Measurements from ENCODE around the gene TMEM19.
A peak's percentile ranks its signal among the peaks of the same experiment; 100 is the strongest.
"Not testable (repeated sequence)": the region's sequence is repeated elsewhere in the genome, so short reads cannot be mapped to it uniquely, and the experiment has no call there.

Gene TMEM19

DNA sequence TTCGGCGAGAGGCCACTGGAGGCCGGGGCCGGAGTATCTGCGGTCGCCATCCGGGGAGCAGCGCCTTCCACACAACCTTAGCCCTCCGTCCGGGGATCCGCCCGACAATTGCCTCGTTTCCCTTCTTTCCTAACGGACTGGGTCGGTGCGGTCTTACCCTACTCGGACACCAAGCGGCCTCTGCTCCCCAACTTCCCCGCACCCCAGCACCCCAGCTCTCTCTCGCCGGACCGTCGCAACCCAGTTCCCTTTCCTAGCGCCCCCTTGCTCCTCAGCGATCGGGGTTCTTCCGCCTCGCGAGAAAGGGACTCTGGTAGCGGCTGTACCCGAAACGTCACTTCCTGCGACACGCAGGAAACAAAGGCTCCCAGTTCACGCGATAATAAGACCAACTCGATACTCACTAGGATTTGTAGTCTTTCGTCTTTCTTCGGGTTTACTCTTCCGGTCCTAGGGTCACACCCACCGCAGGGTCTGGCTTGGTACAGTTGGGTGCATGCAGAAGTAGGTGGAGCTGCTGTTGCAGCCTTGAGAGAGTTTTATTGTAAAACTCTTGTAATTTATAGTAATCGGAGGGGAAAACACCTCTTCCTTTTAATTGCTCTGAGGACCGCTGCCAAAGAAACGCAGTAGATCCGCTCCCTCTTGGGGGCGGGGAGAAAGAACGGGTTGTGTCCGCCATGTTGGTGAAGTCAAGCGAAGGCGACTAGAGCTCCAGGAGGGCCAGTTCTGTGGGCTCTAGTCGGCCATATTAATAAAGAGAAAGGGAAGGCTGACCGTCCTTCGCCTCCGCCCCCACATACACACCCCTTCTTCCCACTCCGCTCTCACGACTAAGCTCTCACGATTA lies 22.1 kb upstream of the TMEM19 start, which contains the start of the genes THAP2 and ZFC3H1:
TSS of gene THAP2 (plus strand) at position 741 of the 850 bp plus-strand sequence. CDS start 209 bp downstream, outside the sequence.
TSS of gene ZFC3H1 (minus strand) at position 288 of the 850 bp plus-strand sequence. CDS start at position 50, 238 bp downstream.
- peak within 1 kb of the TSS; percentile 98 for H3K4me3 ChIP-seq (ENCODE audit: low read length)
- peak; percentile 99 for DNase-seq (ENCODE audit: low read depth, low spot score)

- peak overlapping the region; percentile 98 for H3K4me3 ChIP-seq (ENCODE audit: low read length)
- DNase-seq (ENCODE audit: low read depth, low spot score): no peak
Measured at GRCh38 chr12:71664411-71665089, 21.3 kb upstream of the TMEM19 start.

DNA sequence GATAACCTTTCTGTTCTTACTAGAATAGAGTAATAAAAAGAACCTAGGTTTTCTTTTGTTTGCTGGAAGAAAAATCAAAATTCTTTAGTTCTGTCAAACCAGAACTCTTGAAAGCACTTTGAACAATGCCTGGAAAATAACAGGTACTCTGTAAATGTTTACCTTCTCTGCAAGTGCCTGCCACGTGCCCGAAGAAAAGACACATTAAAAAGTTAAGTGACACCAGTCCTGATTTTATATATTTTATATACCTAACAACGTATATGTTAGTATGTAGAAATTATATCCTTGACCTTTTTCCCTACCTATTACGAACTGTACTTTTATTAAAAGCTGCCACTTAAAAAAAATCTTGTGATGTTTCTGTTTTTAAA lies 20.8 kb upstream of the TMEM19 start:
- H3K4me3 ChIP-seq (ENCODE audit: low read length): peak overlapping the region; percentile 98
- DNase-seq (ENCODE audit: low read depth, low spot score): no peak

DNA sequence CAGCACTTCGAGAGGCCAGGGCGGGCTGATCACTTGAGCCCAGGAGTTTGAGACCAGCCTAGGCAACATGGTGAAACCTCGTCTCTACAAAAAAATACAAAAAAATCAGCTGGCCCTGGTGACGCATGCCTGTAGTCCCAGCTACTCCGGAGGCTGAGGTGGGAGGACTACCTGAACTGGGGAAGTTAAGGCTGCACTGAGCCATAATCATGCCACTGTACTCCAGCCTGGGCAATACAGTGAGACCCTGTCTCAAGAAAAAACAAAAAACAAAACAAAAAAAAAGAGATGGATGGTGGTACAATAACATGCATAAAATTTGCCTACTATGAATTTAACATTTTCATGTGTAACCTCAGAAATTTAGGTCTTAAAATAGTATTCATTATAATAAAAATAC lies 19.6 kb upstream of the TMEM19 start:
- H3K4me3 ChIP-seq (ENCODE audit: low read length): no peak overlapping the region
- DNase-seq (ENCODE audit: low read depth, low spot score): no peak

DNA sequence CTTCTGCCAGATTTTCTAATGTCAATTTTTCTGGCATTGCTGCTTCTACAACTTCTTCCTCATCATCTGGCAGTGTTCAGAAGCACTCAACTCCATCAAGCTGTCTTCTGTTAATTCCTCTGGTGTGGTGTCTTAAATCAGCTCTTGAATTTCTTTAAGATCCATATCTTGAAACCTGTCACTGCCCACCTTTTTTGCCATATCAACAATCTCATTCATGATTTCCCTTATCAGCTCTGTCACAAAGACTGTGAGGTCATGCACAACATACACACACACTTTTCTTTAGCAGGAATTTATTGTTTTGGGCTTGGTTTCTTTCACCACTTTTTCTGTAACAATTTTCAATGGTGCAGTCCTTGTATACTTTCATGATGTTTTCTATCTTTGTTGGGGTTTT lies 14.6 kb upstream of the TMEM19 start:
- no peak for DNase-seq (ENCODE audit: low read depth, low spot score)
- no peak overlapping the region for H3K4me3 ChIP-seq (ENCODE audit: low read length)

GRCh38 chr12:71671816-71672215 lies 14.1 kb upstream of the TMEM19 start:
- no peak overlapping the region for H3K4me3 ChIP-seq (ENCODE audit: low read length)
- no peak for DNase-seq (ENCODE audit: low read depth, low spot score)

DNA sequence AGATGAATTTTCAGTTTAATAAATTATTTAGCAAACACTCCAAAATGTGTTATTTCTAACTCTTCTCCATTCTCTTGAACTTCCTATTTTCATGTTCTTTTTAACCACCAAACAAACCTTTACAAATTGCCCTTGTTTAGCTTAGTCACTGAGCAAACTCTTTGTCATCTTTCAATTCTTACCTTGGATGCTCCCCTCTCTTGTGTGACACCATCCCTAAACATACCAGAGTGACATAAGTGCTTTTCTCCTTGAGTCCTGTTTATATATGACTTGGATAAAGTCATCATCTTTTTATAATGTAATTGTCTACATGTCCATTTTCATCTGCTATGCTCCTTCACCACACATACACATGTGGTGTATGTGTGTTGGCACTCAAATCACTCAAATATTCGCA lies 3.4 kb upstream of the TMEM19 start:
- no peak overlapping the region for H3K4me3 ChIP-seq (ENCODE audit: low read length)
- no peak for DNase-seq (ENCODE audit: low read depth, low spot score)

- no peak overlapping the region for H3K4me3 ChIP-seq (ENCODE audit: low read length)
Measured at GRCh38 chr12:71683633-71684032, 2.2 kb upstream of the TMEM19 start.

DNA sequence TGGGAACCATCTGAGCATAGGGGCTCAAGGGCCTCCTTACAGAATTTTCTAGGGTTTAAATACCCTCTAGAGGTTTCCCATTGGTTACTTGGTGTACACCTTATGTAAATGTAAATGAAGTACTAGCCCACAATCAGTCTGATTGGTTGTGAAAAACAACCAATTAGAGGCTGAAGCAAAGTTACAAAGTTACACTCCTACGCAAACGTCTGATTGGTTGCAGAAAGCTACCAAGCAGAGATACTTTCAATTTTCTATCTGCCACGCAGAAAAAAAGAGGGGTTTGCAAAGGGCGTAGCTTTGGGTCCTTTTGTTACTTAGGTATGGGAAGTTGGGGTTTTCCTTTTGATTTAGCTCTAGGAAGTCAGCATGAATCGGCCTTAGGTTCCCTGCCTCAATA lies 1.8 kb upstream of the TMEM19 start:
- H3K4me3 ChIP-seq (ENCODE audit: low read length): no peak overlapping the region
- DNase-seq (ENCODE audit: low read depth, low spot score): no peak

More at GRCh38 chr12:71683633-71684032, 2.2 kb upstream of the TMEM19 start:
- no peak for DNase-seq (ENCODE audit: low read depth, low spot score)

- no peak for DNase-seq (ENCODE audit: low read depth, low spot score)
- H3K4me3 ChIP-seq (ENCODE audit: low read length): peak overlapping the region; percentile 59
Measured at GRCh38 chr12:71685312-71685906, 473 bp upstream of the TMEM19 start.

- DNase-seq (ENCODE audit: low read depth, low spot score): no peak
- H3K4me3 ChIP-seq (ENCODE audit: low read length): peak overlapping the region; percentile 59
Measured at GRCh38 chr12:71686658-71687025, 760 bp downstream of the TMEM19 start.

- not testable (repeated sequence) for DNase-seq (ENCODE audit: low read depth, low spot score)
- peak overlapping the region; percentile 59 for H3K4me3 ChIP-seq (ENCODE audit: low read length)
Measured at GRCh38 chr12:71687172-71687571, 1.3 kb downstream of the TMEM19 start.

- no peak for DNase-seq (ENCODE audit: low read depth, low spot score)
- H3K4me3 ChIP-seq (ENCODE audit: low read length): no peak overlapping the region
Measured at GRCh38 chr12:71688961-71689570, 3.2 kb downstream of the TMEM19 start.

DNA sequence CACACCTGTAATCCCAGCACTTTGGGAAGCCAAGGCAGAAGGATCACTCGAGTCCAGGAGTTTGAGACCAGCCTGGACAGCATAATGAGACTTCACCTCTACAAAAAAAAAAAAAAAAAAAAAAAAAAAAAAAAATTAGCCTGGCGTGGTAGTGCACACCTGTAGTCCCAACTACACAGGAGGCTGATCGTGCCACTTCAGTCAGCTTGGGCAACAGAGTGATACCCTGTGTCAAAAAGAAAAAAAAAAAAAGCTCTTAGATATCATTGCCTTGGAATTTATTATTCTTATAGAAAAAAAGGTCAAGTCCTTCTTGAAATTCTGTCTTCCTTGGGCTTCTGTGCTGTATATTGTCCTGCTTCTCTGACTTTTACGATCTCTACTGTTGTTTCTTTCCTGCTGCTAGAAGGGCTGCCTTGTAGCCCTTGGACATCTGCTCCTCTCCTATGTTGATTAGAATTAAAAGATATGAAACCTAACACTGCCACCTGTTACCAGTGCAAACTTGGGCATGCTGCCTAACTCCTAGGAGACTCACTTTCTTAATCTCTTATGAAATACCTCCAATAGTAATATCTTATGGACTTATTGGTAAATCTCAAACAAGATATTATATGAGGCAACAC lies 5.7 kb downstream of the TMEM19 start:
- no peak overlapping the region for H3K4me3 ChIP-seq (ENCODE audit: low read length)
- DNase-seq (ENCODE audit: low read depth, low spot score): no peak

DNA sequence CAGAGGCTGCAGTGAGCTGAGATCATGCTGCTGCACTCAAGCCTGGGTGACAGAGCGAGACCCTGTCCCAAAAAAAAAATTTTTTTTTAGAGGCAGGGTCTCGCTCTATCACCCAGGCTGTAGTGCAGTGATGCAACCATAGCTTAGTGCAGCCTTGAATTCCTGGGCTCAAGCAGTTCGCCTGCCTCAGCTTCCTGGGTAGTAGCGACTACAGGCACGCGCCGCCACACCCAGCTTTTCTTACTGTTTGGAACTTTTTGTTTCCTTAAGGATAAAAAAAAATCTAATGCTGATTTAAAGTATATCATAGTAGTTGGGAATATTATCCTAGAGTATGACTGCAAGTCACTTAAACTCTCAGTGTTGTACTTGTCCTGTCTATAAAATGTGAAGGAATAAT lies 7.2 kb downstream of the TMEM19 start:
- H3K4me3 ChIP-seq (ENCODE audit: low read length): no peak overlapping the region
- no peak for DNase-seq (ENCODE audit: low read depth, low spot score)

- H3K4me3 ChIP-seq (ENCODE audit: low read length); DNase-seq (ENCODE audit: low read depth, low spot score): not testable (repeated sequence)
Measured at GRCh38 chr12:71693651-71694050, 7.8 kb downstream of the TMEM19 start.

DNA sequence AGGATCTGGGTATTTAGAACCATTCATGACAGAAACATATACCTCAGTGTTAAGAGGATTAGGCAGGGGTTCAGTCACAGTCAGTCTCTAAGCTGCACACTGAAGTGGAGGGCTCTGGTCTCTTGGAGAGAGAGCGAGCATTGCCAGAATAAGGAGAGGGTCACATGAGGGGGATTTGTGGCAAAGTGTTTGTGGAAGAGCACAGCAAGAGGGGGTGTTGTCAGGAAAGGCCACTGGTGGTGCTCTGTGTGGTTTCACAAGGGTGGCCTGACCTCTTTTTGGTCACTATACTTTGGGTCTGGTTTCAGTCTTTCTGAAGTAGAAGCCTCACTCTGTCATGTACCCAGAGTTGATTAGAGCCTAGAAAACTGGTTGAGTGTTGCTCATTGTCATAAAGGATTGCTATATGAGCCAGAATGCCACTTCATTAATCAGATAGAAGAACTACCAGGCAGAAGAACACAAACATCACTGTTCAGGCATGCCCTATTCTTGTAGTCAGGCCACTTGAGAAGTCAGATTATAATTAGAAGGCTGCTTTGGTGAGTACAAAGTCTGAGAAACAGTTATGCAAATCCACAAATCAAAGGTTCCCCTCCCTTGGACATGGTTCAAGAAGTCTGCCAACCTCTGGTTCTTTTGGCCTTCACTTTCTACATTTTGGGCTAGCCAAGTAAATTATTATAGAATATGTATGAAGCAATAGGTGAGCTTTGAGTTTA lies 8.4 kb downstream of the TMEM19 start:
- H3K4me3 ChIP-seq (ENCODE audit: low read length): no peak overlapping the region
- DNase-seq (ENCODE audit: low read depth, low spot score): no peak

DNA sequence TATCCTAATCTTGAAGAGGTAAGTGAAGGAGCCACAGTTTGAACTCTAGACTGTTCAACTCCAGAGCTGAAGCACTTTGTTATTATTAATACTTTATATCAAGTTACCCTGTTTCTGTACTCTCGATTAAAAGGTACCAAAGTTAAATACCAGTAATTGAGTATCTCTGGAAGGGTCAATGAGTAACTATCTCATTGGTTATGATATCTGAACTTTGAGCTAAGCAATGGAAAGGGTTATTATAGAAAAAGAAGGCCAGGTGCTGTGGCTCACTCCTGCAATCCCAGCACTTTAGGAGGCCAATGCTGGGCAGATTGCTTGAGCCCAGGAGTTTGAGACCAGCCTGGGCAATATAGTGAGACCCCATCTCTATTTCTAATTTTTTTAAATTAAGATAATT lies 9.9 kb downstream of the TMEM19 start:
- no peak for DNase-seq (ENCODE audit: low read depth, low spot score)

DNA sequence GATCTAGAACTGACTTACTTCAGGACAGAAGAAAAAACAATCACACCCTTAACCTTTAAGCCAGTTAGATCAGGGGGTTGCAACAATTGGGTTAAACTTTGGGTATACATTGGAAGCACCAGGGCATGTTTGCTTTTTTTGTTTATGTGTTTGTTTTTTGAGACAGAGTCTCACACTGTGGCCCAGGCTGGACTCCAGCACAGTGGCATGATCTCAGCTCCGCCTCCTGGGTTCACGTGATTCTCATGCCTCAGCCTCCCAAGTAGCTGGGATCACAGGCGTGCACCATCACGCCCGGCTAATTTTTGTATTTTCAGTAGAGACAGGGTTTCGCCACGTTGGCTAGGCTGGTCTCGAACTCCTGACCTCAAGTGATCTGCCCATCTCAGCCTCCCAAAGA lies 16.3 kb downstream of the TMEM19 start:
- DNase-seq (ENCODE audit: low read depth, low spot score); H3K4me3 ChIP-seq (ENCODE audit: low read length): not testable (repeated sequence)

More for the DNA sequence above, 9.9 kb downstream of the TMEM19 start:
- H3K4me3 ChIP-seq (ENCODE audit: low read length): no peak overlapping the region

Measured in Jurkat, Clone E6-1 (cell line).